Lung (tissue), 12 donors: ENCODE measurements around the gene JADE1. TPM values are rescaled to one million over a fixed set of nuclear protein-coding genes. Genes with fewer than 3 reads are reported as not detected.

Experiments used
- ATAC-seq: fragments of 200-7000 bp; cut with Tn5 transposase; one replicate; pipeline ENCODE4 v1.9.1; 2020; ENCODE audit warnings: moderate number of reproducible peaks; ENCODE audit not compliant: insufficient read depth, low FRiP score
- DNase-seq, 3 donors: peaks; one replicate each; pipeline ENCODE4 v3.0.0-alpha.2; 2013 to 2017
- H3K27ac ChIP-seq, 2 donors: one replicate each; pipeline ENCODE4 v1.5.1; 2013; ENCODE audit warnings: mild to moderate bottlenecking in 2 of 2, moderate library complexity in 2 of 2, control low read depth in 1 of 2, inconsistent platforms in 1 of 2, low read depth in 1 of 2, low read length in 1 of 2
- H3K27me3 ChIP-seq, 3 donors: one replicate each; pipeline ENCODE4 v1.5.1; 2013; ENCODE audit warnings: low read length in 2 of 3; ENCODE audit not compliant: control insufficient read depth in 3 of 3, insufficient read depth in 3 of 3
- H3K36me3 ChIP-seq, 4 donors: one replicate each; pipeline ENCODE4 v1.5.1; 2013; ENCODE audit warnings: low read length in 4 of 4, mild to moderate bottlenecking in 1 of 4, moderate library complexity in 1 of 4; ENCODE audit not compliant: control insufficient read depth in 4 of 4, insufficient read depth in 4 of 4
- H3K4me1 ChIP-seq, 5 donors: one replicate each; pipeline ENCODE4 v1.5.1; 2013; ENCODE audit warnings: low read length in 5 of 5, mild to moderate bottlenecking in 2 of 5, moderate library complexity in 1 of 5; ENCODE audit not compliant: control insufficient read depth in 5 of 5, insufficient read depth in 5 of 5
- H3K4me3 ChIP-seq: one replicate; pipeline ENCODE4 v1.5.1; 2013; ENCODE audit warnings: mild to moderate bottlenecking, control low read depth, moderate library complexity
- H3K9ac ChIP-seq, 2 donors: one replicate each; pipeline ENCODE4 v1.5.1; 2013; ENCODE audit warnings: low read length in 2 of 2, control low read depth in 1 of 2; ENCODE audit not compliant: insufficient read depth in 1 of 2
- H3K9me3 ChIP-seq, 4 donors: one replicate each; pipeline ENCODE4 v1.5.1; 2013; ENCODE audit warnings: low read length in 3 of 4, mild to moderate bottlenecking in 1 of 4, moderate library complexity in 1 of 4; ENCODE audit not compliant: control insufficient read depth in 4 of 4, insufficient read depth in 3 of 4
- WGBS, 2 donors: extraction: QIAGEN DNeasy Blood & Tissue Kit; methylation state at CpG; one replicate each; pipeline ENCODE4 v1.1.7; 2013; 5-methylcytosine and 5-hydroxymethylcytosine counted together
- polyA plus RNA-seq, 2 donors: library from polyadenylated mRNA; stranded (reverse); fragments of 200-250 nt; gene quantifications; one replicate each; pipeline ENCODE4 v1.2.1, GENCODE V29; 2013
- total RNA-seq, 2 donors: library from RNA; depleted of rRNA in 1 of 2; stranded (reverse); fragments of >200 nt in 1 of 2; gene quantifications; one replicate each; pipeline ENCODE4 v1.2.1, GENCODE V29; 2014 to 2021
- TF ChIP-seq, protein P1 (sequence below): IDR thresholded peaks from 2 replicates; pipeline ENCODE4 v1.5.1; 2012; ENCODE audit warnings: mild to moderate bottlenecking; ENCODE audit errors: control extremely low read depth, extremely low read depth
- donor health status: control.
- donor health status: control.
- donor health status: Bipolar disorder and iron deficiency.
- donor health status: healthy.
- donor health status: DM: yes; HTN: yes; CAD: no.

JADE1 gene
- total and polyA plus RNA-seq, 4 donors = 8.9 to 46.1 (median 17.5) TPM

DNA sequence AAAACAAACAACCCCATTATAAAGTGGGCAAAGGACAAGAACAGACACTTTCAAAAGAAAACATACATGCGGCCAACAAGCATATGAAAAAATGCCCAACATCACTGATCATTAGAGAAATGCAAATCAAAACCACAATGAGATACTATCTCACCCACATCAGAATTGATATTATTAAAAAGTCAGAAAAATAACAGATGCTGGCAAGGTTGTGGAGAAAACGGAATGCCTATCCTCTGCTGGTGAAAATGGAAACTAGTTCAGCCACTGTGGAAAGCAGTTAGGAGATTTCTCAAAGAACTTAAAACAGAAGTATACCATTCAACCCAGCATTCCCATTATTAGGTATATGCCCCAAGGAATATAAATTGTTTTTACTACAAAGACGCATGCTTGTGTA is 112.5 kb downstream of the JADE1 start:
- peaks cover 0 to 3% (median 0%) of the 10 kb centered on the region in 4 donors for H3K36me3 ChIP-seq
- DNase-seq = no peak
- ATAC-seq = no peak
- no peak overlapping the region for H3K27ac ChIP-seq
- H3K27me3 ChIP-seq = no peaks in the 10 kb centered on the region
- no peak overlapping the region for H3K9ac ChIP-seq
- H3K4me1 ChIP-seq = no peaks in the 10 kb centered on the region
- no peak overlapping the region for H3K4me3 ChIP-seq
- no peaks in the 10 kb centered on the region for H3K9me3 ChIP-seq
- TF ChIP-seq, protein P1, sequence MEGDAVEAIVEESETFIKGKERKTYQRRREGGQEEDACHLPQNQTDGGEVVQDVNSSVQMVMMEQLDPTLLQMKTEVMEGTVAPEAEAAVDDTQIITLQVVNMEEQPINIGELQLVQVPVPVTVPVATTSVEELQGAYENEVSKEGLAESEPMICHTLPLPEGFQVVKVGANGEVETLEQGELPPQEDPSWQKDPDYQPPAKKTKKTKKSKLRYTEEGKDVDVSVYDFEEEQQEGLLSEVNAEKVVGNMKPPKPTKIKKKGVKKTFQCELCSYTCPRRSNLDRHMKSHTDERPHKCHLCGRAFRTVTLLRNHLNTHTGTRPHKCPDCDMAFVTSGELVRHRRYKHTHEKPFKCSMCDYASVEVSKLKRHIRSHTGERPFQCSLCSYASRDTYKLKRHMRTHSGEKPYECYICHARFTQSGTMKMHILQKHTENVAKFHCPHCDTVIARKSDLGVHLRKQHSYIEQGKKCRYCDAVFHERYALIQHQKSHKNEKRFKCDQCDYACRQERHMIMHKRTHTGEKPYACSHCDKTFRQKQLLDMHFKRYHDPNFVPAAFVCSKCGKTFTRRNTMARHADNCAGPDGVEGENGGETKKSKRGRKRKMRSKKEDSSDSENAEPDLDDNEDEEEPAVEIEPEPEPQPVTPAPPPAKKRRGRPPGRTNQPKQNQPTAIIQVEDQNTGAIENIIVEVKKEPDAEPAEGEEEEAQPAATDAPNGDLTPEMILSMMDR = no peak
- WGBS, 2 donors = 96 to 97% methylated on average over 3 of the region's 3 CpGs
